HepG2 (cell line): ENCODE results near the gene CYP27B1. TPM values are rescaled to one million over a fixed set of nuclear protein-coding genes. Genes with fewer than 3 reads are reported as not detected.

ENCODE experiments used
- ATAC-seq: fragments of 200-7000 bp; cut with Tn5 transposase; 3 replicates; pipeline ENCODE4 v1.9.1; 2020; ENCODE audit warnings: mild to moderate bottlenecking, moderate library complexity
- BruUV-seq: library from RNA; stranded (reverse); fragments of 400-500 nt; replicated peaks from 2 replicates; lab custom pipeline; 2021; lab: Mats Ljungman, UMichigan
- CTCF ChIA-PET: fragments of 300-600 bp; formaldehyde crosslinking; extraction: SDS; loops from one replicate; lab custom pipeline; 2021; ENCODE audit warnings: low total read pairs, inconsistent platforms, low intra/inter-chr PET ratio; lab: Yijun Ruan, JAX
- POLR2A ChIA-PET: fragments of 350-600 bp; sonication (Branson Sonifier 250); formaldehyde crosslinking; loops from one replicate; lab custom pipeline; 2020; ENCODE audit warnings: antibody characterized with exemption, inconsistent platforms; lab: Yijun Ruan, JAX
- DNase-seq: peaks from one replicate; pipeline ENCODE4 v3.0.0-alpha.2; 2015; ENCODE audit warnings: low spot score
- FAIRE-seq: peaks from 3 replicates; lab custom pipeline; 2011; peaks lifted over from hg19 to GRCh38; lab: Jason Lieb, UNC
- H2AFZ ChIP-seq: one replicate; pipeline ENCODE4 v1.6.1; 2011; ENCODE audit warnings: low read length, inconsistent platforms
- H3K27ac ChIP-seq: fragments of 300-600 bp; 3 replicates; pipeline ENCODE4 v1.8.0; 2011; ENCODE audit warnings: mixed run types, mild to moderate bottlenecking, mixed read lengths, low read length, inconsistent platforms; ENCODE audit not compliant: insufficient read depth; ENCODE audit errors: extremely low read length
- H3K27me3 ChIP-seq, 2 experiments: fragments of 200-600 bp in 1 of 2; 2 replicates in 1 of 2; 3 replicates in 1 of 2; pipeline versions ENCODE4 v1.6.0 to v1.8.0; 2011; ENCODE audit warnings: low read length in 2 of 2, mild to moderate bottlenecking in 2 of 2, moderate library complexity in 2 of 2, inconsistent platforms in 1 of 2; ENCODE audit not compliant: insufficient read depth in 2 of 2, control insufficient read depth in 1 of 2
- H3K36me3 ChIP-seq, 2 experiments: fragments of 200-600 bp in 1 of 2; replicated peaks in 1 of 2; 2 replicates in 1 of 2; 3 replicates in 1 of 2; pipeline versions ENCODE4 v1.5.1 to v1.8.0; 2011; ENCODE audit warnings: low read length in 2 of 2, inconsistent platforms in 1 of 2; ENCODE audit not compliant: insufficient read depth in 2 of 2, control insufficient read depth in 1 of 2
- H3K4me1 ChIP-seq: 2 replicates; pipeline ENCODE4 v1.5.1; 2012; ENCODE audit warnings: low read length, inconsistent platforms; ENCODE audit not compliant: insufficient read depth
- H3K4me2 ChIP-seq: 2 replicates; pipeline ENCODE4 v1.6.0; 2011; ENCODE audit warnings: low read depth, low read length, inconsistent platforms
- H3K4me3 ChIP-seq, 3 experiments: fragments of 200-600 bp in 1 of 3; sonication (generic), shearing (Covaris generic) in 1 of 3; replicated peaks in 1 of 3; 2 replicates each; pipeline ENCODE4 v1.5.1; 2011 to 2016; ENCODE audit warnings: low read length in 3 of 3, inconsistent platforms in 2 of 3, low read depth in 2 of 3, mild to moderate bottlenecking in 2 of 3, control low read depth in 1 of 3, mixed read lengths in 1 of 3; ENCODE audit not compliant: insufficient read depth in 1 of 3
- H3K79me2 ChIP-seq: one replicate; pipeline ENCODE4 v1.6.1; 2011; ENCODE audit warnings: low read length, inconsistent platforms; ENCODE audit not compliant: insufficient read depth
- H3K9ac ChIP-seq: 2 replicates; pipeline ENCODE4 v1.6.0; 2011; ENCODE audit warnings: mild to moderate bottlenecking, low read depth, low read length, inconsistent platforms; ENCODE audit not compliant: insufficient read depth
- H3K9me3 ChIP-seq: 2 replicates; pipeline ENCODE4 v1.5.1; 2012; ENCODE audit warnings: mild to moderate bottlenecking, low read length
- H4K20me1 ChIP-seq: 2 replicates; pipeline ENCODE4 v1.6.0; 2011; ENCODE audit warnings: inconsistent platforms, mild to moderate bottlenecking, low read length, moderate library complexity; ENCODE audit not compliant: insufficient read depth
- ARNTL ChIP-seq: sonication (generic); formaldehyde crosslinking; IDR thresholded peaks from 2 replicates; pipeline ENCODE4 v1.4.0; 2020; ENCODE audit warnings: mild to moderate bottlenecking, missing genetic modification reagents
- HBP1 ChIP-seq: IDR thresholded peaks from 2 replicates; pipeline ENCODE4 v1.6.1; 2016; ENCODE audit warnings: low read depth, control low read depth
- KMT2A ChIP-seq: sonication (generic); formaldehyde crosslinking; IDR thresholded peaks from 2 replicates; pipeline ENCODE4 v1.4.0; 2020; ENCODE audit warnings: missing genetic modification reagents
- MEIS2 ChIP-seq: sonication (generic); formaldehyde crosslinking; IDR thresholded peaks from 2 replicates; pipeline ENCODE4 v1.9.0; 2021; ENCODE audit warnings: mild to moderate bottlenecking, missing genetic modification reagents
- NBN ChIP-seq: fragments of 450-650 bp; conservative IDR thresholded peaks from 2 replicates; pipeline ENCODE4 v1.6.1; 2017
- NFKB2 ChIP-seq: sonication (generic); formaldehyde crosslinking; IDR thresholded peaks from 2 replicates; pipeline ENCODE4 v1.4.0; 2020; ENCODE audit warnings: missing genetic modification reagents, borderline replicate concordance
- SNAPC2 ChIP-seq: sonication (generic); formaldehyde crosslinking; IDR thresholded peaks from 2 replicates; pipeline ENCODE4 v1.8.1; 2022; ENCODE audit warnings: mild to moderate bottlenecking, missing genetic modification reagents
- SOX5 ChIP-seq: IDR thresholded peaks from 2 replicates; pipeline ENCODE4 v1.6.1; 2016; ENCODE audit warnings: borderline replicate concordance
- TFAP4 ChIP-seq: sonication (generic); IDR thresholded peaks from 2 replicates; pipeline ENCODE4 v1.6.1; 2016; ENCODE audit warnings: low read depth, borderline replicate concordance
- ZNF260 ChIP-seq: sonication (generic); formaldehyde crosslinking; IDR thresholded peaks from 2 replicates; pipeline ENCODE4 v1.4.0; 2020; ENCODE audit warnings: missing genetic modification reagents, low read depth, mild to moderate bottlenecking, borderline replicate concordance
- ZNF317 ChIP-seq: sonication (generic); formaldehyde crosslinking; IDR thresholded peaks from 2 replicates; pipeline ENCODE4 v1.5.0; 2020; ENCODE audit warnings: mild to moderate bottlenecking, missing genetic modification reagents
- ZNF326 ChIP-seq: sonication (generic); formaldehyde crosslinking; IDR thresholded peaks from 2 replicates; pipeline ENCODE4 v1.4.0; 2020; ENCODE audit warnings: missing genetic modification reagents, borderline replicate concordance
- ZNF577 ChIP-seq: sonication (generic); formaldehyde crosslinking; IDR thresholded peaks from 2 replicates; pipeline ENCODE4 v1.4.0; 2020; ENCODE audit warnings: mild to moderate bottlenecking, low read depth, missing genetic modification reagents, borderline replicate concordance
- ZNF615 ChIP-seq: sonication (generic); formaldehyde crosslinking; IDR thresholded peaks from 2 replicates; pipeline ENCODE4 v1.5.0; 2020; ENCODE audit warnings: mild to moderate bottlenecking, missing genetic modification reagents, borderline replicate concordance
- ZNF737 ChIP-seq: sonication (generic); formaldehyde crosslinking; IDR thresholded peaks from 2 replicates; pipeline ENCODE4 v1.5.0; 2020; ENCODE audit warnings: missing genetic modification reagents, mild to moderate bottlenecking, borderline replicate concordance
- WGBS: methylation state at CpG from one replicate; pipeline ENCODE4 v1.1.6; 2017; ENCODE audit warnings: low lambda C conversion rate; 5-methylcytosine and 5-hydroxymethylcytosine counted together
- in situ Hi-C: cut with HindIII; loops from 2 replicates; pipeline ENCODE4 v1.10.0; 2017; ENCODE audit warnings: low pct_unique_long_range_greater_than_20kb; ENCODE audit not compliant: extremely low pct_ligation_motif_present
- intact Hi-C: fragments of 100-400 bp; cut with micrococcal nuclease; formaldehyde crosslinking; loops from one replicate; pipeline ENCODE4 v1.10.0; 2022; ENCODE audit not compliant: unreplicated experiment
- polyA plus RNA-seq, 8 experiments: library from polyadenylated mRNA; depleted of rRNA in 3 of 8; stranded (reverse) in 7 of 8; unstranded in 1 of 8; fragments of >200 nt; fragmentation: Illumina TruSeq in 4 of 8; extraction: Trizol in 4 of 8; gene quantifications; 2 replicates each; pipeline versions ENCODE4 v1.2.1 to v1.2.3, GENCODE V29; 2011 to 2016; ENCODE audit warnings: low read depth in 4 of 8, missing spikeins in 1 of 8, mixed read lengths in 1 of 8; ENCODE audit not compliant: insufficient read depth in 1 of 8
- total RNA-seq, 5 experiments: library from RNA; depleted of rRNA; stranded (reverse); fragments of >200 nt; fragmentation: Illumina TruSeq; extraction: Trizol; gene quantifications; 2 replicates each; pipeline ENCODE4 v1.2.3, GENCODE V29; 2016; ENCODE audit warnings: low read depth in 1 of 5
- TF ChIP-seq, protein P1 (sequence below): sonication (generic); formaldehyde crosslinking; IDR thresholded peaks from 2 replicates; pipeline ENCODE4 v1.4.0; 2020; ENCODE audit warnings: missing genetic modification reagents, mild to moderate bottlenecking, borderline replicate concordance
- TF ChIP-seq, protein P2 (sequence below): sonication (generic); formaldehyde crosslinking; IDR thresholded peaks from 2 replicates; pipeline ENCODE4 v1.8.1; 2023; ENCODE audit warnings: mild to moderate bottlenecking, missing genetic modification reagents
- TF ChIP-seq, protein P3 (sequence below): IDR thresholded peaks from 2 replicates; pipeline ENCODE4 v1.6.1; 2016; ENCODE audit warnings: low read depth, borderline replicate concordance
- TF ChIP-seq, protein P4 (sequence below): sonication (generic); formaldehyde crosslinking; IDR thresholded peaks from 2 replicates; pipeline ENCODE4 v1.5.1; 2020; ENCODE audit warnings: mild to moderate bottlenecking, moderate library complexity, missing genetic modification reagents

CYP27B1 gene
- total and polyA plus RNA-seq, 2 of the 13 experiments (the other 11 are each of a cell fraction or from before 2014, with no cell fraction given), result 2.3 to 3.0 TPM

GRCh38 chr12:57713209-57713608 is 53.7 kb downstream of the CYP27B1 start:
- H3K36me3 ChIP-seq, result peaks cover 13 to 33% of the 10 kb centered on the region in 2 experiments; a peak in 4 of 5 replicates
- POLR2A ChIA-PET, result interaction anchor here (0.7 kb wide), 1 partner anchor 56 kb away, joined by 3 read pairs; no protein-coding TSS in a partner anchor
- intact Hi-C loops, result no loop called here
- no peak for DNase-seq
- no peaks in the 10 kb centered on the region for H3K4me1 ChIP-seq
- CTCF ChIA-PET, result no interaction called here
- no peaks in the 10 kb centered on the region for H3K79me2 ChIP-seq
- no peaks in the 10 kb centered on the region for H3K27me3 ChIP-seq
- BruUV-seq, result no TSS peak
- FAIRE-seq, result no peak
- ATAC-seq, result no peak
- no peaks in the 10 kb centered on the region for H3K9me3 ChIP-seq
- no peaks in the 10 kb centered on the region for H4K20me1 ChIP-seq
- WGBS, result 93% methylated on average over 5 of the region's 5 CpGs
- no peak overlapping the region for H3K4me3 ChIP-seq
- H3K9ac ChIP-seq, result no peak overlapping the region
- H3K4me2 ChIP-seq, result no peak overlapping the region
- H3K27ac ChIP-seq, result no peak overlapping the region
- in situ Hi-C loops, result no loop called here
- no peak overlapping the region for H2AFZ ChIP-seq
- no peak for TF ChIP-seq ZNF317 (CRISPR knock-in tag)
- no peak for TF ChIP-seq SOX5 (CRISPR knock-in tag)
- no peak for TF ChIP-seq HBP1 (CRISPR knock-in tag)
- TF ChIP-seq, protein P1, sequence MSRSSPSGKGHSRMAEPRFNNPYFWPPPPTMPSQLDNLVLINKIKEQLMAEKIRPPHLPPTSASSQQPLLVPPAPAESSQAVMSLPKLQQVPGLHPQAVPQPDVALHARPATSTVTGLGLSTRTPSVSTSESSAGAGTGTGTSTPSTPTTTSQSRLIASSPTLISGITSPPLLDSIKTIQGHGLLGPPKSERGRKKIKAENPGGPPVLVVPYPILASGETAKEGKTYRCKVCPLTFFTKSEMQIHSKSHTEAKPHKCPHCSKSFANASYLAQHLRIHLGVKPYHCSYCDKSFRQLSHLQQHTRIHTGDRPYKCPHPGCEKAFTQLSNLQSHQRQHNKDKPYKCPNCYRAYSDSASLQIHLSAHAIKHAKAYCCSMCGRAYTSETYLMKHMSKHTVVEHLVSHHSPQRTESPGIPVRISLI (CRISPR knock-in tag), result no peak
- no peak for TF ChIP-seq NFKB2 (CRISPR knock-in tag)
- TF ChIP-seq MEIS2 (CRISPR knock-in tag), result no peak
- TF ChIP-seq ZNF577 (CRISPR knock-in tag), result no peak
- TF ChIP-seq, protein P2, sequence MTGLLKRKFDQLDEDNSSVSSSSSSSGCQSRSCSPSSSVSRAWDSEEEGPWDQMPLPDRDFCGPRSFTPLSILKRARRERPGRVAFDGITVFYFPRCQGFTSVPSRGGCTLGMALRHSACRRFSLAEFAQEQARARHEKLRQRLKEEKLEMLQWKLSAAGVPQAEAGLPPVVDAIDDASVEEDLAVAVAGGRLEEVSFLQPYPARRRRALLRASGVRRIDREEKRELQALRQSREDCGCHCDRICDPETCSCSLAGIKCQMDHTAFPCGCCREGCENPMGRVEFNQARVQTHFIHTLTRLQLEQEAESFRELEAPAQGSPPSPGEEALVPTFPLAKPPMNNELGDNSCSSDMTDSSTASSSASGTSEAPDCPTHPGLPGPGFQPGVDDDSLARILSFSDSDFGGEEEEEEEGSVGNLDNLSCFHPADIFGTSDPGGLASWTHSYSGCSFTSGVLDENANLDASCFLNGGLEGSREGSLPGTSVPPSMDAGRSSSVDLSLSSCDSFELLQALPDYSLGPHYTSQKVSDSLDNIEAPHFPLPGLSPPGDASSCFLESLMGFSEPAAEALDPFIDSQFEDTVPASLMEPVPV (CRISPR knock-in tag), result no peak
- TF ChIP-seq KMT2A, result no peak
- TF ChIP-seq, protein P3, sequence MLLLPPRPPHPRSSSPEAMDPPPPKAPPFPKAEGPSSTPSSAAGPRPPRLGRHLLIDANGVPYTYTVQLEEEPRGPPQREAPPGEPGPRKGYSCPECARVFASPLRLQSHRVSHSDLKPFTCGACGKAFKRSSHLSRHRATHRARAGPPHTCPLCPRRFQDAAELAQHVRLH, result no peak
- no peak for TF ChIP-seq ARNTL
- no peak for TF ChIP-seq ZNF326 (CRISPR knock-in tag)
- no peak for TF ChIP-seq SNAPC2 (CRISPR knock-in tag)
- TF ChIP-seq ZNF615 (CRISPR knock-in tag), result no peak
- TF ChIP-seq NBN, result no peak
- TF ChIP-seq, protein P4, sequence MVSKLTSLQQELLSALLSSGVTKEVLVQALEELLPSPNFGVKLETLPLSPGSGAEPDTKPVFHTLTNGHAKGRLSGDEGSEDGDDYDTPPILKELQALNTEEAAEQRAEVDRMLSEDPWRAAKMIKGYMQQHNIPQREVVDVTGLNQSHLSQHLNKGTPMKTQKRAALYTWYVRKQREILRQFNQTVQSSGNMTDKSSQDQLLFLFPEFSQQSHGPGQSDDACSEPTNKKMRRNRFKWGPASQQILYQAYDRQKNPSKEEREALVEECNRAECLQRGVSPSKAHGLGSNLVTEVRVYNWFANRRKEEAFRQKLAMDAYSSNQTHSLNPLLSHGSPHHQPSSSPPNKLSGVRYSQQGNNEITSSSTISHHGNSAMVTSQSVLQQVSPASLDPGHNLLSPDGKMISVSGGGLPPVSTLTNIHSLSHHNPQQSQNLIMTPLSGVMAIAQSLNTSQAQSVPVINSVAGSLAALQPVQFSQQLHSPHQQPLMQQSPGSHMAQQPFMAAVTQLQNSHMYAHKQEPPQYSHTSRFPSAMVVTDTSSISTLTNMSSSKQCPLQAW (CRISPR knock-in tag), result no peak
- no peak for TF ChIP-seq ZNF737 (CRISPR knock-in tag)
- TF ChIP-seq TFAP4, result no peak
- TF ChIP-seq ZNF260, result no peak
